Activated T-helper 1 cell treated with Interleukin-2 at 50 U/mL for 16 hours (primary cell): ENCODE data around the gene PTPN5.

ENCODE experiments used
- DNase-seq: peaks from one replicate; pipeline ENCODE4 v3.0.0-alpha.2; 2020; ENCODE audit warnings: low read depth

The PTPN5 gene

GRCh38 chr11:18773104-18773503, 18.5 kb downstream of the PTPN5 start:
- DNase-seq, result no peak

DNA sequence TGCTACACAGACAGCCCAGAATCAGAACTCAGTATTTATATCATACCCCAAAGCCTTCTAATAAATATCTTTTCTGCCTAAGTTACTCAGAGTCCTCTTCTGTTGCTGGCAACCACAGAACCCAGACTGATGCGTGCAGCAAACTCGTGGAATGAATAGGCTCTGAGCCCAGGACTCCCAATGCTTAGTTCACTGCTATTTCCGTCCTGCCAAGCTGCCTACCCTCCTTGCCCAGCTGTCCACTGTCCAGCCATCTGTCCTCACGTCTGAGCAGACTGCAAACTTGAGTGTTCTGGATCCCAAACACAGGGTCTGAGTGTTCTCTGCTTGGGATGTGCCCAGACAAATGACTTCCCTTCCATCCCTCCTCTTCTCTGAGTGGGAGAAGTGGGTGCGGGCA, 19.4 kb downstream of the PTPN5 start:
- DNase-seq, result no peak

DNA sequence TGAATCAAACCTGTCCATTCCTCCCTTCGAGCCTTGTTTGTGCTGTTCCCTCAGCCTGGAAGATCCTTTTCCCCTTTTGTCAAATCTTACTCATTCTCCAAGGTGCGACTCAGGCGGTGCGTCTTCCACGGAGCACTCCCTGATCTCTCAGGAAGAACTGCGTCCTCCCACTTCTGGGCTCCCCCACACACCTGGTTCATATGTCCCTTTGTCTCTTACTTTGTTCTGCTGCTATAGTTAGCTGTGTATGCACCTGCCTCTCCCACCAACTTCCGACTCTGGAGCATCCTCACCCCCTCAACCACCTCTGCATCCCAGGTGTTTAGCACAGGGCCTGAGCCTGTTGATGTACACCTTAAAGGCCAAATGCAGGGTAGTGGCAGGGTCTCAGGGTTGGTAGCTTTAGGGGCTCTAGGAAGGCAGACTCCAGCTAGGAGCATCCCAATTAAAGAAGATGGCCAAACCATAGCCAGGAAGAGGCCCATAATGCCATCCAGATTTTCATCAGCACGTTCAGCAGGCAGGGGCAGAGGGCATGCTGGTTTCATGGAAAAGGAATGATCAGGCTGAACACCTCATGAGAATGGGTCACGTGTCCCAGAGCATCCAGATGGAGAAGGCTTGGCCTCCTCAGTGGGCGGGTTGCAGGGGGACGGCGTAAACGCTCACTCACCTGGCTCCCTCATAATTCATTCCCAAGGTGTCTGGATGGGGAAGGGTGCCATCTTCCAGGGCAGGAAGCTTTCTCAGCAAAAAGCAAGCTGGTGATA, 20.1 kb downstream of the PTPN5 start:
- DNase-seq, result no peak

- DNase-seq, result no peak
Observed at GRCh38 chr11:18770479-18771125, 21.0 kb downstream of the PTPN5 start.

DNA sequence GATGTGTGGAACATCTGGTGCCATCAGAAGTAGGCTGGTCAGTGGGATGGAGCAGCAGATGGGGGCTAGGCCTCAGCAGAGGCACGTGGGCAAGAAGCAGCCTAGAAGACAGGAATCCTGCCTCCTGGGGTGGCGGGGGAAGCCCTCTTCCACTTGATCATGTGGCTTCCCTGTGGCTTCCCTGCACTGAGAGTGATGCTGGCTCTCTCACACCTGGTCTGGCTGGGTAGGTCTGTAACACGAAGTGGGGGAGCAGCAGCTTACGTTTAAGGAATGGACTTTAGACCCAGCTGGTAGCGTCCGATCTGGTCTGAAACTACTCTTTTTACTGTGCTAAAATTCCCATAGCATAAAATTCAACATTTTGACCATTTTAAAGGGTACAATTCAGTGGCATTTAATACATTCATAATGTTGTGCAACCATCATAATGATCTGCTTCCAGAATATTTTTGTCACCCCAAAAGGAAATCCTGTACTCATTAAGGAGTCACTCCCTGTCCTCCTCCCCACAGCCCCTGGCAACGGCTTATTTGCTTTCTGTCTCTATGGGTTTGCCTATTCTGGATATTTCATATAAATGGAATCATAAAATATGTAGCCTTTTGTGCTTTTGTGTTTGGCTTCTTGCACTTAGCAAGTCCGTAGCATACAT, 21.7 kb downstream of the PTPN5 start:
- DNase-seq, result no peak

DNA sequence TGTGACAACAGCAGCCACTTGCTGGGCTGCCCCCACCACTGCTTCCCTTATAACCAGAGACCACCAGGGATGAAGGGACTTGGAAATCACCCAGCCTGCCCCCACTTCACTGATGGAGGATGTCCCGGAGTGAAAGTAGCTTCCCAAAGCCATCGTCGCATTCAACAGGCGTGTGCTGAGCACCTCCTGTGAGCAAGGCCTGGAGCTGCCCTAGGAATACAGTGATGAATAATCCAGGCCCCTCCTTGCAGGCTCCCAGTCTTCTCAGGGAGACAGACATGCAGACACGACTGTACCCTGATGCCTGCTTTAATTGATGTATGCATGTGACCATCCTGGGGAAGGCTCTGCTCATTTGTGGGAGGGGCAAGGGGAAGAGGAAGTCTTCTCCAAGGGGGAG, 22.6 kb downstream of the PTPN5 start:
- no peak for DNase-seq

DNA sequence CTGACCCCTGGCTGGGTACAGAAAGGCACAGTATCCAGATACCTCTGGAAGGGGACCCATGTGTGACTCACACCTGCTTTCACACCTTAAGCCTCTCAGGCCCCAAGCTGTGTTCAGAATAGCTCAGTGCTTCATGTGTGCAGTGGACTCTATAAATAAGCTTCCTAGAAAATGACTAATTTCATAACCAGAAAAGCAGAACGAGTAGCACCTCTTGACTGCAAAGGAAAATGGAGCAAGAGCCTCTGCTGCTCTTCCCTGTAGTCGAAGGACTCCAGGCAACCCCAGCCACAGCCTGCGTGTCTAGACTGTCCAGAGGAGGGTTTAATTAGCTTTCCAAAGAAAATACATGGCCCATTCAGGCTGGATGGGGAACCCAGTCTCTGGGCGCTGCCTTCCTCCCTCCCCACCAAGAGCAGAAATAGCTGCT, 23.1 kb downstream of the PTPN5 start:
- DNase-seq, result no peak

GRCh38 chr11:18766015-18766414, 25.6 kb downstream of the PTPN5 start:
- no peak for DNase-seq

GRCh38 chr11:18765554-18765953, 26.0 kb downstream of the PTPN5 start:
- no peak for DNase-seq

DNA sequence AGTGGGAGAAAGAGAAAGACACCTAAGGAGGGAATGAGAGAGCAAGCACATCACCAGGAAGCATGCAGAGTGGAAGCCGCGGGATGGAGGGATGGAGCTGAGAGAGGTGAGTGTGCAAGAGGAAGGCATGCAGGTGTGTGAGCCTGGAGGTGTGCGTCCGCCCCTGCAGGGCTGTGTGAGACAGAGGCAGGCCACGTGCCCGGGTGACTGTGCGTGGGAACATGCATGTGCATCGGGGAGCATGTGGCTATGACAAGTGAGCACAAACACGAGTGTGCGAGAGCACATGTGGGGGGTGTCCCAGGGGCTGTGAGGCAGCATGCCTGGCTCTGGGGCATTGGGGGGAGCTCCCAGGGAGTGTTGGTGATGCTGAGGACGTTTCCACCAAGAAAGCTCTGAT, 29.9 kb downstream of the PTPN5 start:
- DNase-seq, result no peak

GRCh38 chr11:18761144-18761543, 30.5 kb downstream of the PTPN5 start:
- DNase-seq, result no peak

DNA sequence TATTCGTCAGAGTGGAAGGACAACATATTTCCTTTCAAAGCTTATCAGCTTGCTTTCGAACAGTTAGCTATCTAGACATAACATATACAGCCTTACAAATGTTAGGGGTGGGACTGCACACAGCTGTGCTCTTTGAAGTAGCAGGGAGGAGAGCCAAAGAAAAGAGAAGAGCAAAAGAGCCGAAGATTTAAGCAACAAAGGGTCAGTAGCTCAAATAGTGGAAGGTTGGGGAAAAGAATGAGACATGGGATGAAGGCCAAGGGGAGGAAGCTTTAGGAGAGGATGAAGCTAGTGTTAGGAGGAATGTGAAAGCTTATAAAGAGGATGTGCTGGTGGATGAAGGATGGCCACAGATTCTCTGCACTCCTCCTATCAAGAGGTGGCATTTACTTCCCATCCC, 33.8 kb downstream of the PTPN5 start:
- no peak for DNase-seq

DNA sequence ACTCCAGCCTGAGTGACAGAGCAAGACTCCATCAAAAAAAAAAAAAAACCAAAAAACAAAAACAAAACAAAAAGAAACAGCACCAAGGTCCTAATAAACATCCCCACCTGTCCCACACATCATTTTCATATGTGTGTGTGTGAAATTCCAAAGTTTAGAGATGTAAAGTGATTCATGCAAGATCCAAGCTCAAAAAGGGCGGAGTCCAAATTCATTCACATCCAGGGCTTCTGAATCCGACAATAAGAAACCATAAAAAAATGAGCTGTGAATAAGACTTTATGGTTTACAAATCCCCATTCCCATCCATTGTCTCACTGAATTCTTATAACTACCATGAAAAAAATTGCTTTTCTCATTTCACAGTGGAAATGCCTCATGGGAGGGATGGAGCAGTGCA, 34.7 kb downstream of the PTPN5 start:
- no peak for DNase-seq

DNA sequence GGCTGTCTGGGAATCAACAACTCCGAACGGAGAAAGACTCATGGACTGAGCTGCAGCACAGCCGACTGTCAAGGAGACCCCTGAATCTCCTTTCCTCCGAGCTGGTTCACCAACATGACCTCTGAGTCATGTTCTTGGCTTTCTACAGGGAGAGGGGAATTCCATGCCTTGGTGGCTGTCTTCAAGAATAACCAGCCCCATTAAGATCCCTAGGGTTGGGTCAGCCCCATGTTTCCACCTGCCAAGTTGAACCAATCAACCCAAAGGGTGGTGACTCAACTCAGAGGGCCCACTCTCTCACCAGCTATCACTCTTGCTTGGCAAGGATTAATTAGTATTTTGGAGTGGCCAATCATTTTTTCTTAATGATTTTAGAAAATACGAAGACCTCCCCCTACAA, 37.3 kb downstream of the PTPN5 start:
- DNase-seq, result no peak

DNA sequence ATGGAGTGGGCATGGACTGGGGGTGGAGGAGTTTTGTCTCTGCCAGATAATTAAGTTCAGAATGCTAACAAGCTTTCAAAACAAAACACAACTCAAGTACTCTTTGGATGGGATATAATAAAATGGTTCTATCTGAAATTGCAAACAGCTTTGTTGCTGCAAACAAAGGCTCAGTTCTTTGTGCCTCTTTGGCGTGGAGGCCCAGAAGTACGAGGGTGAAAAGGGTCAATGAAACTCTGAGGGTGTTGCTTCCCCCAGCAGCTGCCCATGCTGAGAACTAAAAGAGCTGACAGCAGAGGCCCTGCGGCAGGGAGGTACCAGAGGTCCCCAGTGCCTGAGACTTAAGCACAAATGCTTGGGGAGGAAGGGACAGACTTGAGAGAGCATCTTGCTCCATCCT, 39.1 kb downstream of the PTPN5 start:
- DNase-seq, result no peak

GRCh38 chr11:18750944-18751343, 40.7 kb downstream of the PTPN5 start:
- DNase-seq, result no peak

DNA sequence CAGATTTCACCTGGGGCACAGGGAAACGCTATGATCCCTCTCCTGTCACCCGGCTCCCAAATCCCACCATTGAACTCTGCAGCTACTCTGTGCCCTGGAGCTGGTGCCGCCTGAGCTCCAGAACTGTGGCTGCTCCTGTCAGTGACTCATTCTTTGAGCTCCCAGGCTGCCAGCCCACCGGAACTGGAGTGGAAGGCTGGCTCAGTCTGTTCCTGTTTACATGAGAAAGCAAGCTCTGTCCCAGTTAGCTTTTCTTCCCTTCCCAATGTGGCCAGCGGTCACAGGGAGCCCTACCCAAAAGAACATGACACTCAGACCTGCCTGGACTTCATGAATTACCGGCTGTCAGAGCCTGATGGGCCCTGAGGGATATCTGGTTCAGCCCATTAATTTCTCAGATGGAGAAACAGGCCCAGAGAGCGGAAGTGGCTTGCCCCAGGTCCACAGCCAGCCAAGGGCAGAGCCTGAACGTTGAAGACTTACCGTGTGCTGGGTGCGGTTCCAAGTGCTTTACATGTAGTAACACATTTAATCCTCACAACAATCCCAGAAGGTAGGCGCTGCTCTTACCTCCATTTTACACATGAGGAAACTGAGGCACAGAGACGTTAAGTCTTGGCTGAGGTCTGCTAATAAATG, 41.8 kb downstream of the PTPN5 start:
- DNase-seq, result no peak

- no peak for DNase-seq
Observed at GRCh38 chr11:18748766-18749365, 42.7 kb downstream of the PTPN5 start.

- no peak for DNase-seq
Observed at GRCh38 chr11:18745251-18745650, 46.3 kb downstream of the PTPN5 start.

GRCh38 chr11:18743900-18744514, 47.6 kb downstream of the PTPN5 start:
- DNase-seq, result no peak

DNA sequence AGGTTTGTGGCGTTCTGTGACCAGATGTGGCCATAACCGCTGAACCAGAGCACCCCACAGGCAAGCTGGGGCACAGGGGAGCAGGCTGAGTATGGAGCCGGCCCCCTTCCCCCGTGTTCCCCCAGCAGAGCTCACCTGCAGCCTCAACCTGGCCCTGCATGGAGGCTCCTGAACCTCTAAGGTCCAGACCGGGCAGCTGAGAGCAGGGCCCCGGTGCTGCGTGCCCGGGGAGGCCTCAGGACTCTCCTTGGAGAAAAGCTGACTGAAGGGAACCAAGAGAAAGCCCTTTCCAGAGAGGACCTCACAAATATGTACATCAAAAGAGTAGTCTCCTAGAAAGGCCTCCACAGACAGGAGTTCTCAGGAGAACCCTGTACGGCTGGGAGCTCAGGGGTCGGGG, 48.2 kb downstream of the PTPN5 start:
- no peak for DNase-seq

DNA sequence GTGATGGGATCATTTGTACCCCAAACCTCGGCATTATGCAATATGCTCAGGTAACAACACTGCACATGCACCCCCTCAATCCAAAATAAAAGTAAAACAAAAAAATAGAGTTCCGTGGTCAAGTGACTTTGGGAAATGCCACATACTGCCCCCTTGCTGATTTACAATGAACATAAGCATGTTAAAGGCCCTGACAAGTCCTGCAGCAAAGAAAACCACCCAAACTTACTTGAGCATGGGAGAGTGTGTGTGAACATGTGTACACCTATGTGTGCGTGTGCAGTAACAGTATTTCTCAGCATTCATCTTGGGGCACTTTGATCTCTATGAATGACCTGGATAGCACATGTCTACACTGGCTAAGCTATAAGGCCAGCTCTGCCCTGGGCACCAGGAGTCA, 49.8 kb downstream of the PTPN5 start:
- no peak for DNase-seq
